ENCODE data around the gene FCRLA.

The FCRLA gene

GRCh38 chr1:161731981-161732718 is 25.1 kb downstream of the FCRLA start:
- no peak for DNase-seq

GRCh38 chr1:161733526-161733925 is 26.5 kb downstream of the FCRLA start:
- DNase-seq = no peak

- no peak for DNase-seq
Measured at GRCh38 chr1:161735837-161736236, 28.8 kb downstream of the FCRLA start.

- no peak for DNase-seq
Measured at GRCh38 chr1:161736335-161736969, 29.4 kb downstream of the FCRLA start.

- DNase-seq = no peak
Measured at GRCh38 chr1:161737625-161738024, 30.6 kb downstream of the FCRLA start.

GRCh38 chr1:161738627-161739287 is 31.7 kb downstream of the FCRLA start:
- DNase-seq = no peak

GRCh38 chr1:161739865-161740566 is 33.0 kb downstream of the FCRLA start:
- no peak for DNase-seq

GRCh38 chr1:161740921-161741320 is 33.9 kb downstream of the FCRLA start:
- DNase-seq = no peak

GRCh38 chr1:161743231-161743630 is 36.2 kb downstream of the FCRLA start:
- no peak for DNase-seq

- DNase-seq = no peak
Measured at GRCh38 chr1:161747801-161748200, 40.8 kb downstream of the FCRLA start.

GRCh38 chr1:161749509-161750407 is 42.7 kb downstream of the FCRLA start, which contains the start of gene DUSP12:
DUSP12 (plus strand) TSS chr1:161749786; CDS start chr1:161749802, 16 bp downstream.
- peak; percentile 99 for DNase-seq

- no peak for DNase-seq
Measured at GRCh38 chr1:161763522-161764098, 56.6 kb downstream of the FCRLA start.

All from right kidney (tissue), 1 donor.